ENCODE measurements around the gene NKAIN2.
A peak's percentile ranks its signal among the peaks of the same experiment; 100 is the strongest.
"Not testable (repeated sequence)": the region's sequence is repeated elsewhere in the genome, so short reads cannot be mapped to it uniquely, and the experiment has no call there.

Gene NKAIN2

GRCh38 chr6:124233221-124233620, 429.6 kb downstream of the NKAIN2 start:
- DNase-seq = no peak

GRCh38 chr6:124234801-124235200, 431.1 kb downstream of the NKAIN2 start:
- no peak for DNase-seq

GRCh38 chr6:124237911-124238310, 434.2 kb downstream of the NKAIN2 start:
- no peak for DNase-seq

GRCh38 chr6:124238408-124238807, 434.7 kb downstream of the NKAIN2 start:
- not testable (repeated sequence) for DNase-seq

- peak; percentile 93 for DNase-seq
These were observed 451.4 kb downstream of the NKAIN2 start for GRCh38 chr6:124254941-124255685.

- no peak for DNase-seq
These were observed 456.7 kb downstream of the NKAIN2 start for GRCh38 chr6:124260337-124260736.

GRCh38 chr6:124269733-124270132, 466.1 kb downstream of the NKAIN2 start:
- no peak for DNase-seq

- no peak for DNase-seq
These were observed 470.0 kb downstream of the NKAIN2 start for GRCh38 chr6:124273701-124274100.

GRCh38 chr6:124282541-124282940, 478.9 kb downstream of the NKAIN2 start:
- no peak for DNase-seq

- DNase-seq = no peak
These were observed 479.8 kb downstream of the NKAIN2 start for GRCh38 chr6:124283486-124283885.

GRCh38 chr6:124285146-124285545, 481.5 kb downstream of the NKAIN2 start:
- no peak for DNase-seq

GRCh38 chr6:124294574-124295200, 491.0 kb downstream of the NKAIN2 start:
- no peak for DNase-seq

- no peak for DNase-seq
These were observed 493.8 kb downstream of the NKAIN2 start for GRCh38 chr6:124297507-124297906.

GRCh38 chr6:124298730-124299129, 495.1 kb downstream of the NKAIN2 start:
- peak; percentile 90 for DNase-seq

GRCh38 chr6:124300907-124301306, 497.2 kb downstream of the NKAIN2 start:
- not testable (repeated sequence) for DNase-seq

- no peak for DNase-seq
These were observed 500.3 kb downstream of the NKAIN2 start for GRCh38 chr6:124303971-124304370.

GRCh38 chr6:124310139-124310538, 506.5 kb downstream of the NKAIN2 start:
- no peak for DNase-seq

- DNase-seq = peak; percentile 84
These were observed 515.7 kb downstream of the NKAIN2 start for GRCh38 chr6:124319410-124319809.

GRCh38 chr6:124324237-124324636, 520.6 kb downstream of the NKAIN2 start:
- DNase-seq = no peak

GRCh38 chr6:124330197-124330596, 526.5 kb downstream of the NKAIN2 start:
- DNase-seq = no peak

- peak; percentile 9 for DNase-seq
These were observed 530.7 kb downstream of the NKAIN2 start for GRCh38 chr6:124334359-124334758.

- no peak for DNase-seq
These were observed 536.1 kb downstream of the NKAIN2 start for GRCh38 chr6:124339610-124340334.

GRCh38 chr6:124348339-124348738, 544.7 kb downstream of the NKAIN2 start:
- DNase-seq = not testable (repeated sequence)

GRCh38 chr6:124355146-124355545, 551.5 kb downstream of the NKAIN2 start:
- DNase-seq = no peak
